Sigmoid colon (tissue), 4 donors: ENCODE measurements around the gene PPP1R15B.

ENCODE experiments used
- CTCF ChIP-seq, 4 experiments: fragments of 450-650 bp in 3 of 4; fragments of 200-600 bp in 1 of 4; IDR thresholded peaks; one replicate each; pipeline ENCODE4 v1.5.1; 2016 to 2019; ENCODE audit warnings: antibody characterized with exemption in 4 of 4, mild to moderate bottlenecking in 3 of 4, moderate library complexity in 2 of 4
- EP300 ChIP-seq, 4 donors: sonication (generic); formaldehyde crosslinking; IDR thresholded peaks; one replicate each; pipeline ENCODE4 v1.6.1; 2017; ENCODE audit warnings: antibody characterized with exemption in 4 of 4
- POLR2A ChIP-seq, 2 donors: fragments of 450-650 bp; IDR thresholded peaks; one replicate each; pipeline ENCODE4 v1.6.1; 2016; ENCODE audit warnings: antibody characterized with exemption in 2 of 2, mild to moderate bottlenecking in 2 of 2, moderate library complexity in 2 of 2
- POLR2AphosphoS5 ChIP-seq, 4 donors: sonication (generic); formaldehyde crosslinking; IDR thresholded peaks; one replicate each; pipeline ENCODE4 v1.6.1; 2017; ENCODE audit warnings: antibody characterized with exemption in 4 of 4

GRCh38 chr1:204373911-204374310 lies 37.7 kb downstream of the PPP1R15B start:
- TF ChIP-seq POLR2AphosphoS5 (IDR thresholded peaks at IDR 0.05) (no peak), POLR2A (IDR thresholded peaks at IDR 0.05) (no peak), CTCF (IDR thresholded peaks at IDR 0.05) (no peak), EP300 (IDR thresholded peaks at IDR 0.05) (no peak)
